HG02588 (cell line): Measurements from ENCODE around the gene UBL5.
"Not testable (repeated sequence)": the region's sequence is repeated elsewhere in the genome, so short reads cannot be mapped to it uniquely, and the experiment has no call there.

ENCODE experiments used
- ATAC-seq: cut with Tn5 transposase; IDR thresholded peaks from one replicate; pipeline ENCODE4 v1.9.1; 2021; ENCODE audit warnings: mild to moderate bottlenecking, moderate library complexity; ENCODE audit not compliant: unreplicated experiment

The UBL5 gene

DNA sequence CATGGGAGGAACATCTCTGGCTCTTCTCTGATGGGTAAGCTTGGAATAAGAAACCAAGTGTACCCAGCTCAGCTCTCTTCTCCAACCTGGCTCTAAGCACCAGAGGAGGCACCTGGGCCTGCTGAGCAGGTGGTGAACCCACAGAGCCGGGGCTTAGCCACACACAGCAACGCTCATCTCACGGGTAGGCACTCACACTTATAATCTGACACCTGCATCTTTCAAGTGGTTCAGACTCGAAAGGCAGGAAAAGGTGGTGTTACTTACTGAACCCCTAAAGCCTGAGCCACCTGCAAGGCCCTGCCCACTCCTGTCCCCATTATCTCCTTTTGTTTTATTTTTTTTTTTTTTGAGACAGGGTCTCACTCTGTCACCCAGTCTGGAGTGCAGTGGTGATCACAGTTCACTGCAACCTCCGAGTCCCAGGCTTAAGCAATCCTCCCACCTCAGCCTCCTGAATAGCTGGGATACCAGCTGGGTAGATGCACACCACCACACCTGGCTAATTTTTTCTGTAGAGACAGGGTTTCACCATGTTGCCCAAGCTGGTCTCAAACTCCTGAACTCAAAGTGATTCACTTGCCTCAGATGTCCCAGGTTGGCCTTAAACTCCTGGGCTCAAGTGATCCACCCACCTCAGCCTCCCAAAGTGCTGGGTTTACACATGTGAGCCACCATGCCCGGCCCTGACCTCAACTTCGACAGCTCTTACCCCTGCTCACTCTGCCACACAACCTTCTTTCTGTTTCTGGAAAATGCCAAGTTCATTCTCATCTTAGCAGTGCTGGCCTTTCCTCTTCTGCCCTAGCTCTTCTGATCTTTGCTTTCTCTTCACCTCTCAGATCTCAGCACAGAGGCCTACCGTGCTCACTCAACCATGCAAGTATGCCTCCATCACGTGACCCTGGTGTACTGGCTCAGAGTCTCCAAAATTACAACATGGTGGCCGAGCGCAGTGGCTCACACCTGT is 18.6 kb upstream of the UBL5 start:
- ATAC-seq = no peak

DNA sequence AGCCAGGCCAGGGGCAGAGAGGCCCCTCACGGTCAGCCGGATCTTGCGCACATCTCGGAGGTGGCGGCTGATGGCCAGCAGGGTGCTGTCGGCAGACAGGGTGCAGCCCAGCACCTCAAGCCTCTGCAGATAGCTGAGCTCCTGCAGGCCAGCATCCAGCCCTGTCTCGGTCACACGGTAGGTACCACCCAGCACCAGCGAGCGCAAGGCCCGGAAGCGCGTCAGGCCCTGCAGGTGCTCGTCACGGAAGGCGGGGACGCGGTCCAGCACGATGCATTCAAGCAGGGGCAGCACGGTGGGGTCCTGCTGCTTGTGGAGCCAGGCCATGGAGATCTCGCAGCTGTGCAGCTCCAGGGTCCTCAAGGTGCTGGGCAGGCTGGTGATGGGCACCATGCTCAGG is 16.6 kb upstream of the UBL5 start:
- ATAC-seq = no peak

DNA sequence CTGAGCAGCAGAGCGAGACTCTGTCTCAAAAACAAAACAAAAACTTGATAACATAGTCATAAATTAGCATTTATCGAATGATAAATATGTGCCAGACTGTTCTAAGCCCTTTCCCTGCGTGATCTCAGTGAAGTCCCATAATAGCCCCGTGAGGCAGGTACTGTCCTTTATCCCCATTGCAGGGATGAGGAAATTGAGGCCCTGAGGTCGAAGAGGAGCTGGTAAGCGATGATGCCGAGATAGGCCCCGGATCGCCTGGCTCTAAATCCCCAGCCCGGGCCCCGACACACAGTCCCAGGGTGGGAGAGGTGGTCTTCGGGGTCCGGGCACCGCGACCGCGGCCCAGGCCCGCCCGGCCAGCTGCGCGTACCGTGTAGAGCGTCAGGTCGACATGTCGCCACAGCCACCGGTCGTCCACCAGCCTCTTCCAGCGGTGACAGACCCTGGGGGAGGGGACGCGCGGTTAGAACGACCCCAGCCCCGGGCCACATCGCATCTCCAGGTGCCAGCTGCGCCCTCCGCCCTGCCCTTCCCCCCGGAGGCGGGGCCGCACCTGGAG is 9.5 kb upstream of the UBL5 start:
- no peak for ATAC-seq

DNA sequence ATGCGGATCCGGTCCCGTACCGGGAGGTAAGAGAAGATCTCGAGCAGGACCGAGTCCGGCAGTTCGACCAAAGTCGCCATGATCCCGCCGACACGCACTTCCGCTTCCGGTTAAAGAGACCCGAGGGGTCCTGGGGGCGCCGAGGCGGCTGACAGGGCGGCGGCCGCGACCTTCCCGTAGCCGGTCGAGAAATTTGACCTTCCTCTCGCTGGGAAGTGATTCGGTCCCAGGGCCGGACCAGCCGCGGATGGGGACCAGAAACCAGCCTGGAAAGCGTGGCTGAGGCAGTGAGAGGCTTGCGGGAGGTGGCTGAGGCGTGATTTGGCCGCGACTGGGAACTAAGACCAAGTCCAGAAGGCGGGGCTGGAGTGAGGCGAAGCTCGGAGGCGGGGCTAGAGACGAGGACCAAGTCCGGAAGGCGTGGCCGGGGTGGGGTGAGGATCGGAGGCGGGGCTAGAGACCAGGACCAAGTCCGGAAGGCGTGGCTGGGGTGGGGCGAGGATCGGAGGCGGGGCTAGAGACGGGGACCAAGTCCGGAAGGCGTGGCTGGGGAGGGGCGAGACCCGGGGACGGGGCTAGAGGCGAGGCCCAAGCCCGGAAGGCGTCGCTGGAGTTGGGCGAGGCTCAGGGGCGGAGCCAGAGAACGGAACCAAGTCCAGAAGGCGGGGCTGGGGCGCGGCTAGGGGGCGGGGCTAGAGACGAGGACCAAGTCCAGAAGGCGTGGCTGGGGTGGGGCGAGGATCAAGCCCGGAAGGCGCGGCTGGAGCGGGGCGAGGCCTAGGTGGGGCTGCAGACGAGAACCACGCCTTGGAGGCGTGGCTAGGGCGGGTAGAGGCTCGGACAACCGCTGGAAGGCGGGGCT is 8.8 kb upstream of the UBL5 start, which contains the start of gene FBXL12:
FBXL12 (minus strand) TSS at position 346 of the 862 bp plus-strand sequence; CDS start at position 80, 266 bp downstream.
- ATAC-seq = peak; percentile 83

DNA sequence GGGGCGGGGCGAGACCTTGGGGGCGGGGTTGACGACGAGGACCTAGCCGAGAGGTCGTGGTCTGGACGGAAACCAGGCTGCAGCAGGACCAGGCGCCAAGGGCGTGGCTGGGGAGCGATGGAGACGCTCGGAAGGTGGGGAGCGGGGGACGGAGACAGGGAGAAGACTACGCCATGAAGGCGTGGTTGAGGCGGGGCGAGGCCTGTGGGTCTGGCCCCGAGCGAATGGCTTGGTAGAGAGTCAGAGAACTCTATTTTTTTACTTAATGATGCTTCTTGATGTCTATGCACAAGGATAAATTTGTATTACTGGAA is 8.2 kb upstream of the UBL5 start:
- no peak for ATAC-seq

DNA sequence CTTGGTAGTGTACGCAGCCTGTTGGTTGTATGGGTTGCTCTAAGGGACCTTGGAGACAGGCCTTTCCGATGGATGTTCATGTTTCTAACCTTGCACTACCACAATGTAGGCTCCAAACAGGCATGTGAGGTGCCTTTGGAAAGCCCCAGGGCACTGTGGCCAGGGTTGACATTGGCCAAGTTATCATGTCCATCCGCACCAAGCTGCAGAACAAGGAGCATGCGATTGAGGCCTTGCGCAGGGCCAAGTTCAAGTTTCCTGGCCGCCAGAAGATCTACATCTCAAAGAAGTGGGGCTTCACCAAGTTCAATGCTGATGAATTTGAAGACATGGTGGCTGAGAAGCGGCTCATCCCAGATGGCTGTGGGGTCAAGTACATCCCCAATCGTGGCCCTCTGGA is 7.7 kb upstream of the UBL5 start:
- not testable (repeated sequence) for ATAC-seq

DNA sequence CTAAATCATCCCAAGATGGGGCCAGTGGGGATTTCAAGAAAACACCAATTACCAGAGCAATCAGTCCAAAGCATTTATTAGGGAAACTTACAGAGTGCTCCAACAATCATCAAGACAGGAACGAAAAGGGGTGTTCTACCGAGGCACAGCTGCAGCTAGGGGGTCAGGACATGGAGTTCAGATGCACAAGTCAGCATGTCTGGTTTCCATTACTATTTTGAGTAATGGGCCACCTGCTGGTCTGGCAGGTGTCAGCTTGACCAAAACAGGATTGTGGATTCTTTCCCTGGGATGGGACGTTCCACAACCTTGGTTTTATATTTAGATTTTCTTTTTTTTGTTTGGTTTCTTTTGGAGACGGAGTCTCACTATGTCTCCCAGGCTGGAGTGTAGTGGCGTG is 3.9 kb upstream of the UBL5 start:
- no peak for ATAC-seq

DNA sequence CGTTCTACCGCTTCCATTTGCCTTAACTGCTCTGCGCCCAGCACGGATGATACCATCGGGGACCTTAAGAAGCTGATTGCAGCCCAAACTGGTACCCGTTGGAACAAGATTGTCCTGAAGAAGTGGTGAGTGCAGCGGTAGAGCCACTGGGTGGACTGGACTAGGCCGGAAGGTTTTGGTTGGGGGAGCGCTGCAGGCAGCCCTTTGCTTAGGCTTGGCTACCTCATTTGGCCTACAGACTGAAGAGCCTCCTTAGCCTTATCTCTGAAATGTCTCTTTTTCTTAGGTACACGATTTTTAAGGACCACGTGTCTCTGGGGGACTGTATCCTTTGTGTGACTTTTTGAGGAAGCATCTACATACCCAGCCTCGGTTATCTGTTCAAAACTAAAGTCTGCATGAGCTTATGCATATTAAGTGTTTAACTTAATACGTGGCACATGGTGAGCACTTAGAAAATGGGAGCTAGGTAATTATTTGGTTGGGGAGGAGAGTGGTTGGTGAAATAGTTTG is 889 bp downstream of the UBL5 start:
- ATAC-seq = no peak

GRCh38 chr19:9834307-9834725 is 6.6 kb downstream of the UBL5 start:
- ATAC-seq = no peak

- ATAC-seq = peak; percentile 94
Observed at GRCh38 chr19:9834726-9835506, 7.2 kb downstream of the UBL5 start, which contains the start of gene PIN1. PIN1 (plus strand) TSS chr19:9835318; CDS start chr19:9835345, 27 bp downstream.

- peak; percentile 14 for ATAC-seq
Observed at GRCh38 chr19:9835507-9835949, 7.8 kb downstream of the UBL5 start.

- ATAC-seq = no peak
Observed at GRCh38 chr19:9836021-9836420, 8.3 kb downstream of the UBL5 start.

DNA sequence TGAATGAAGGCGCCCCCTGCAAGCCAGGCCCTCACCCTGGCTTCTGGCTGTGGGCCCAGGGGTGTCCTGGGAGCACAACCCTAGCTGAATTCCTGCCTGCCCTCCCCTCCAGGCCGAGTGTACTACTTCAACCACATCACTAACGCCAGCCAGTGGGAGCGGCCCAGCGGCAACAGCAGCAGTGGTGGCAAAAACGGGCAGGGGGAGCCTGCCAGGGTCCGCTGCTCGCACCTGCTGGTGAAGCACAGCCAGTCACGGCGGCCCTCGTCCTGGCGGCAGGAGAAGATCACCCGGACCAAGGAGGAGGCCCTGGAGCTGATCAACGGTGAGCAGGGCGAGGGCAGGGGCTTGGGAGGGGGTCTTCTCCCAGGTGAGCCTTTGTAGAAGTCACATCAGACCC is 10.6 kb downstream of the UBL5 start:
- ATAC-seq = no peak

GRCh38 chr19:9839415-9839814 is 11.7 kb downstream of the UBL5 start:
- no peak for ATAC-seq

DNA sequence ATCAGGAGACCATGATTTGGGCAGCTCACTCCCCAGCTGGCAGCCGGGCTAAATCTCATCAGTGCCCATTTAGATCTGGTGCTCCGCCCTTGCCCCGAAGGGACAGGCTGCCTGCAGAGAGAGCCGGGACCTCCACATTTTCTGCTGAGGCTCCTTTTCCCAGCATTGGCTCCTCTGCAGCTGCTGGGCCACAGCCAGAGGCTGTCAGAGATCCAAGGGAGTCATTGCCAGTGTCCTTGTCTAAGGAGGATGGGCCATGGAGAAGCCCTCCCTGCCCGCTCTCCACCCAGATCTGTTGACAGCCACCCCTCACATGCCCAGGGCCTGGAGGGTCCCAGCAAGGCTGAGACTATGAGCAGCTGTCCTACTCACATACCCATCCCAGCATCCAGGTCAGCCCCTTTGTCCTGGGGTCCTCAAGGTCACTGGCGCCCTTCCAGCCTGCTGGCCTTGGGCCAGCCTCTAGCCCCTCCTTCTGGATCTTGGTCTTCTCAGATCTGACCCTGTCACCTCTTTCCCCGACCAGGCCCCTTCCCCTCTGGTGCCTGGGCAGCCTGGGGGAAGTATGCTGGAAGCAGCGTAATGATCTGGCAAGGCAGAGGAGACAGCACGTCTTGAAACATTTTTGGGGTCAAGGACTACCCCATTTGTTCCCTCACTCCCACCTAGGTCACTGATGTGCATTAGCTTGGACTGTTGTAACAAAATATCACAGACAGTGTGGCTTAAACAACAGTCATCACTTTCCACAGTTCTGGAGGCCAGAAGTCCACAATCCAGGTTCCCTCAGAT is 15.3 kb downstream of the UBL5 start:
- ATAC-seq = no peak

GRCh38 chr19:9843626-9844273 is 16.0 kb downstream of the UBL5 start:
- ATAC-seq = not testable (repeated sequence)

DNA sequence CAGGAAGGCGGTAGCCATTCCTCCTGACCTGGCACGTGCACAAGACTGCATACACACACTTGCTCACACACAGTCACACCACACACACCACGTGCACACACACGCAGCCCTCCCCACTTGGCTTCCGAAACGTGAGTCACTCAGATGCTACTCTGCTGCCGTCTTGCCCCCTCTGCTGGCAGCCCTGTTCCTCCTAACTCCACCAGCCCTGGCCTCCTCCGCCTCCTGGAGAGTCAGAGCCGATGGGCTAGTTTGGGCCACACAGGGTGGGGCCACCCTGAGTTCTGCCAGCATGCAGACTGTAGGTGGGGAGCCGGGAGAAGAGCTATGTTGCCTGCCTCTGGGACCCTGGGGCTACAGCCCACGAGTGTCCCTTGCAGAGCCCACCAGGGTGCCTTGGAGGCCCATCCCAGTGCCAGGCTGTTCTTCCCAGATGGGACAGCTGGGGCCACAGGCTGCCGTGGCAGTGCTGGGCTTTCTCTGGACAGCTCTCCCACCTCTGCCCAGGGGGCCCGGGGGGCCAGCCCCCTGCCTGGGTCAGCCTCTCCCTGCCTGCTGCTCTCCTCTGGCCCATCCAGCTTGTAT is 19.5 kb downstream of the UBL5 start:
- no peak for ATAC-seq

GRCh38 chr19:9848060-9848459 is 20.3 kb downstream of the UBL5 start:
- no peak for ATAC-seq

GRCh38 chr19:9848762-9849161 is 21.0 kb downstream of the UBL5 start:
- no peak for ATAC-seq
